Measurements from ENCODE around the gene SLC9A1. TPM values are rescaled to one million over a fixed set of nuclear protein-coding genes. Genes with fewer than 3 reads are reported as not detected.
A peak's percentile ranks its signal among the peaks of the same experiment; 100 is the strongest.

SLC9A1 gene
- total and polyA plus RNA-seq, 2 donors (not counting 1 experiment from before 2014, with no cell fraction given), result 7.3 to 22.5 TPM

GRCh38 chr1:27097484-27097917 lies 57.4 kb downstream of the SLC9A1 start:
- peaks cover 20% of the 10 kb centered on the region for H3K4me1 Mint-ChIP-seq
- ATAC-seq (ENCODE audit: low read depth) (peak; percentile 48), DNase-seq (peak; percentile 81)
- no peak overlapping the region for H3K4me3 Mint-ChIP-seq
- Histone ChIP-seq H3K27ac (ENCODE audit: low read length in 2 of 2) (no peak overlapping the region), H3K9me3 (ENCODE audit: control extremely low read depth in 1 of 3, control insufficient read depth in 2 of 3, insufficient read depth in 1 of 3, low read length in 2 of 3) (no peaks in the 10 kb centered on the region), H3K9ac (ENCODE audit: low read length) (no peak overlapping the region), H3K36me3 (replicated peaks in 1 of 2; ENCODE audit: control extremely low read depth in 1 of 2, control insufficient read depth in 1 of 2, extremely low read depth in 1 of 2, insufficient read depth in 2 of 2, low read length in 1 of 2) (no peaks in the 10 kb centered on the region), H3K4me1 (ENCODE audit: control insufficient read depth in 2 of 2, insufficient read depth in 2 of 2, low read length in 2 of 2) (peaks cover 12 to 23% of the 10 kb centered on the region in 2 donors), H3K4me3 (ENCODE audit: control extremely low read depth in 1 of 5, extremely low read depth in 1 of 5, insufficient read depth in 1 of 5, low read depth in 2 of 5, low read length in 4 of 5) (no peak overlapping the region), H3K27me3 (replicated peaks in 1 of 4; ENCODE audit: control extremely low read depth in 1 of 4, control insufficient read depth in 3 of 4, insufficient read depth in 4 of 4, low read length in 3 of 4) (no peaks in the 10 kb centered on the region), H4K20me1 (ENCODE audit: control insufficient read depth, insufficient read depth, low read length, poor library complexity, severe bottlenecking) (no peaks in the 10 kb centered on the region), H2AFZ (ENCODE audit: insufficient read depth, low read depth, low read length, poor library complexity, severe bottlenecking) (no peak overlapping the region), H3K4me2 (replicated peaks; ENCODE audit: low read depth, low read length, poor library complexity, severe bottlenecking) (no peak overlapping the region), H3K79me2 (ENCODE audit: control insufficient read depth, insufficient read depth, low read length) (no peaks in the 10 kb centered on the region)
- intact Hi-C loops (cut with micrococcal nuclease), result loop anchor here (1.0 to 5.0 kb wide), 3 partner anchors 53 to 675 kb away; partner anchors contain the start of gene STX12
- no peaks in the 10 kb centered on the region for H3K9me3 Mint-ChIP-seq (ENCODE audit: insufficient read depth)
- WGBS (ENCODE audit: insufficient coverage), result 0% methylated on average over 3 of the region's 5 CpGs
- CTCF ChIA-PET, result interaction anchor here (0.6 to 18.4 kb wide), 19 partner anchors 9 to 610 kb away, joined by 3 to 388 read pairs (median 4); no protein-coding TSS in a partner anchor
- POLR2A ChIA-PET, result no interaction called here
- TF ChIP-seq EZH2 (IDR thresholded peaks at IDR 0.05; ENCODE audit: borderline replicate concordance, insufficient read depth, low read depth, low read length, poor library complexity, severe bottlenecking) (no peak), CTCF (IDR thresholded peaks at IDR 0.05) (peak; percentile 95)
- H3K27ac Mint-ChIP-seq, result peak overlapping the region; percentile 53
- no peaks in the 10 kb centered on the region for H3K27me3 Mint-ChIP-seq

GRCh38 chr1:27095576-27095975 lies 59.3 kb downstream of the SLC9A1 start:
- POLR2A ChIA-PET, result no interaction called here
- no peaks in the 10 kb centered on the region for H3K27me3 ChIP-seq (replicated peaks in 1 of 4; ENCODE audit: control extremely low read depth in 1 of 4, control insufficient read depth in 3 of 4, insufficient read depth in 4 of 4, low read length in 3 of 4)
- no peak overlapping the region for H3K27ac Mint-ChIP-seq
- H3K4me1 Mint-ChIP-seq, result peaks cover 20% of the 10 kb centered on the region
- intact Hi-C loops (cut with micrococcal nuclease), result loop anchor here (5.0 kb wide), 1 partner anchor 677 kb away; the partner anchor contains the start of gene STX12
- H3K4me1 ChIP-seq (ENCODE audit: control insufficient read depth in 2 of 2, insufficient read depth in 2 of 2, low read length in 2 of 2), result peaks cover 12 to 22% of the 10 kb centered on the region in 2 donors
- DNase-seq (no peak), ATAC-seq (ENCODE audit: low read depth) (no peak)
- no peak overlapping the region for H3K4me3 ChIP-seq (ENCODE audit: control extremely low read depth in 1 of 5, extremely low read depth in 1 of 5, insufficient read depth in 1 of 5, low read depth in 2 of 5, low read length in 4 of 5)
- no peaks in the 10 kb centered on the region for H4K20me1 ChIP-seq (ENCODE audit: control insufficient read depth, insufficient read depth, low read length, poor library complexity, severe bottlenecking)
- H3K9me3 ChIP-seq (ENCODE audit: control extremely low read depth in 1 of 3, control insufficient read depth in 2 of 3, insufficient read depth in 1 of 3, low read length in 2 of 3), result no peaks in the 10 kb centered on the region
- H3K79me2 ChIP-seq (ENCODE audit: control insufficient read depth, insufficient read depth, low read length), result no peaks in the 10 kb centered on the region
- H3K27ac ChIP-seq (ENCODE audit: low read length in 2 of 2), result no peak overlapping the region
- H3K4me2 ChIP-seq (replicated peaks; ENCODE audit: low read depth, low read length, poor library complexity, severe bottlenecking), result no peak overlapping the region
- 100% methylated on average over 1 of the region's 2 CpGs for WGBS (ENCODE audit: insufficient coverage)
- H3K36me3 ChIP-seq (replicated peaks in 1 of 2; ENCODE audit: control extremely low read depth in 1 of 2, control insufficient read depth in 1 of 2, extremely low read depth in 1 of 2, insufficient read depth in 2 of 2, low read length in 1 of 2), result no peaks in the 10 kb centered on the region
- TF ChIP-seq EZH2 (IDR thresholded peaks at IDR 0.05; ENCODE audit: borderline replicate concordance, insufficient read depth, low read depth, low read length, poor library complexity, severe bottlenecking), result no peak
- no peak for TF ChIP-seq CTCF (IDR thresholded peaks at IDR 0.05)
- CTCF ChIA-PET, result interaction anchor here (0.9 to 11.7 kb wide), 4 partner anchors 12 to 98 kb away, joined by 3 to 388 read pairs (median 44); no protein-coding TSS in a partner anchor
- H3K27me3 Mint-ChIP-seq, result no peaks in the 10 kb centered on the region
- no peak overlapping the region for H2AFZ ChIP-seq (ENCODE audit: insufficient read depth, low read depth, low read length, poor library complexity, severe bottlenecking)
- no peak overlapping the region for H3K9ac ChIP-seq (ENCODE audit: low read length)
- no peak overlapping the region for H3K4me3 Mint-ChIP-seq
- no peaks in the 10 kb centered on the region for H3K9me3 Mint-ChIP-seq (ENCODE audit: insufficient read depth)
